Transverse colon (tissue), 4 donors: Measurements from ENCODE around the gene MAFF. TPM values are rescaled to one million over a fixed set of nuclear protein-coding genes. Genes with fewer than 3 reads are reported as not detected.

ENCODE experiments used
- DNase-seq: peaks from one replicate; pipeline ENCODE4 v3.0.0-alpha.2; 2019
- H3K27ac ChIP-seq, 4 donors: fragments of 200-600 bp; sonication (generic); 2 replicates each; pipeline ENCODE4 v1.5.1; 2016 to 2018; ENCODE audit warnings: inconsistent platforms in 4 of 4
- H3K27me3 ChIP-seq: fragments of 200-600 bp; sonication (generic); 2 replicates; pipeline ENCODE4 v1.5.1; 2017; ENCODE audit warnings: inconsistent platforms
- H3K36me3 ChIP-seq, 4 donors: fragments of 200-600 bp; sonication (generic); 2 replicates each; pipeline ENCODE4 v1.5.1; 2017 to 2019; ENCODE audit warnings: inconsistent platforms in 4 of 4
- H3K4me1 ChIP-seq, 4 donors: fragments of 200-600 bp; sonication (generic); 2 replicates each; pipeline ENCODE4 v1.5.1; 2017 to 2020; ENCODE audit warnings: inconsistent platforms in 4 of 4
- H3K4me3 ChIP-seq, 4 donors: fragments of 200-600 bp; sonication (generic); 1 replicate in 1 of 4; 2 replicates in 3 of 4; pipeline versions ENCODE4 v1.5.1 to v1.6.1; 2017 to 2019; ENCODE audit warnings: inconsistent platforms in 4 of 4
- H3K9me3 ChIP-seq, 2 donors: fragments of 200-600 bp; sonication (generic); 2 replicates each; pipeline ENCODE4 v1.5.1; 2017 to 2019; ENCODE audit warnings: inconsistent platforms in 2 of 2
- CTCF ChIP-seq, 5 experiments: fragments of 200-600 bp in 3 of 5; fragments of 450-650 bp in 2 of 5; sonication (generic) in 3 of 5; IDR thresholded peaks; 1 replicate in 2 of 5; 2 replicates in 3 of 5; pipeline ENCODE4 v1.5.1; 2016 to 2017; ENCODE audit warnings: antibody characterized with exemption in 5 of 5, inconsistent platforms in 3 of 5, mild to moderate bottlenecking in 2 of 5, moderate library complexity in 1 of 5
- EP300 ChIP-seq: sonication (generic); formaldehyde crosslinking; IDR thresholded peaks from one replicate; pipeline ENCODE4 v1.6.1; 2017; ENCODE audit warnings: antibody characterized with exemption, low read depth
- POLR2A ChIP-seq: fragments of 450-650 bp; IDR thresholded peaks from one replicate; pipeline ENCODE4 v1.6.1; 2016; ENCODE audit warnings: antibody characterized with exemption, mild to moderate bottlenecking, moderate library complexity
- POLR2AphosphoS5 ChIP-seq, 3 donors: sonication (generic); formaldehyde crosslinking; IDR thresholded peaks; one replicate each; pipeline ENCODE4 v1.6.1; 2016; ENCODE audit warnings: antibody characterized with exemption in 3 of 3
- WGBS, 2 donors: methylation state at CpG; one replicate each; pipeline ENCODE4 v1.1.5; 2018; ENCODE audit warnings: low coverage in 1 of 2; 5-methylcytosine and 5-hydroxymethylcytosine counted together
- in situ Hi-C, 4 donors: fragments of 200-750 bp; cut with MboI; loops; one replicate each; pipeline versions ENCODE4 v1.15.0 to v1.15.1; 2017; ENCODE audit warnings: low sequenced_read_pairs in 3 of 4, low pct_ligation_motif_present in 1 of 4, low pct_unique_long_range_greater_than_20kb in 1 of 4
- intact Hi-C: fragments of 100-400 bp; cut with DNase I; formaldehyde crosslinking; loops from one replicate; pipeline ENCODE4 v1.15.1; 2023; ENCODE audit warnings: low total_unique reads
- total RNA-seq, 4 donors: library from RNA; depleted of rRNA; stranded (reverse); fragments of >200 nt; gene quantifications; one replicate each; pipeline ENCODE4 v1.1.0, GENCODE V29; 2016

The MAFF gene
- total RNA-seq, 4 donors from 2014 or later = 3.8 to 30.3 (median 22.0) TPM

DNA sequence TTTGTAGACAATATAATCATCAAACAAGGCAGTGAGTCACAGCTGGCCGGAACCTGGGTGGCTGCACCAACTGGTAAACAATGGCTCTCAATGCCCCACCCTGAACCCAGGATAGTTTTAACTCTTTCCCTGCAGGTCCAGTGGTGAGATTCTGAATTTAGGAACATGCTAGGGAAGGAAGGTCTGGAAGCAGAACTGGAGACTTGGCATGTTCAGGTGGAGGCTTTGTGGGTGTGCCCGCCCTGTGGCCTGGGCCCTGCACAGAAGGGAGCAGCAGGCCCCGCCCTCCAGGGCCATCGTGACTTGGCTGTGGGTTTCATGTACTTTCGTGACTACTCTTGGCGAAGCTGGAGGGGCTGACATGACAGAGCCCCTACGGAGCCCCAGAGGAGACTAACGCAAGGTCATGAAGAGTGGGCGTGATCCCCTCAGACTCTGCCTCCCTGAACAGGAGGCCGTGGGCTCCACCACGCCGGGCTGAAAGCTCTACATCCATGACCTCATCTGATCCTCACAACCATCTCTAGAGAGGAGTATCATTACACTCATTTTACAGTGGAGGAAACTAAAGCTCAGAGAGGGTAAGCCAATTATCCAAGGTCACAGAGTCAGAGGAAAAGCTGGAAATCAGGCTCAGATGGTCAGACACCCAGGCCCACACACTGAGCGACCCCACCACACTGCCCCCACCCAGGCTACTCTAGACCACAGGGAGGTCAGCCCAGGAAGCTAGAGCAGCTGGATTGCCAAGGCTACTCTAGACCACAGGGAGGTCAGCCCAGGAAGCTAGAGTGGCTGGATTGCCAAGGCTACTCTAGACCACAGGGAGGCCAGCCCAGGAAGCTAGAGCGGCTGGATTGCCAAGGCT is 27.3 kb downstream of the MAFF start:
- H3K9me3 ChIP-seq = no peaks in the 10 kb centered on the region
- peaks cover 14 to 28% (median 25%) of the 10 kb centered on the region in 4 donors for H3K4me1 ChIP-seq
- TF ChIP-seq POLR2AphosphoS5 (IDR thresholded peaks at IDR 0.05) = peak in 2 of 3 donors; percentile 45 to 52
- TF ChIP-seq CTCF (IDR thresholded peaks at IDR 0.05) = no peak
- no peak for TF ChIP-seq EP300
- TF ChIP-seq POLR2A = no peak
- H3K4me3 ChIP-seq = no peak overlapping the region
- DNase-seq = peak; percentile 79
- WGBS, 2 donors = 0 to 50% methylated on average over 1 to 14 of the region's 14 CpGs
- H3K27ac ChIP-seq = peak overlapping the region; percentile 83 to 91 (median 87)
- in situ Hi-C loops = loop anchor here in 1 of 4 donors (25.0 kb wide), 1 partner anchor 117 kb away; the partner anchor contains the start of gene BAIAP2L2
- H3K27me3 ChIP-seq = no peaks in the 10 kb centered on the region
- peaks cover 0 to 13% (median 4%) of the 10 kb centered on the region in 4 donors for H3K36me3 ChIP-seq
- intact Hi-C loops = no loop called here

- TF ChIP-seq EP300 (no peak), POLR2AphosphoS5 (IDR thresholded peaks at IDR 0.05) (peak in 1 of 3 donors; percentile 52), CTCF (IDR thresholded peaks at IDR 0.05) (peak; percentile 34 to 83 (median 50))
- intact Hi-C loops (loop anchor here (10.0 kb wide), 1 partner anchor 115 kb away; the partner anchor contains the start of gene BAIAP2L2), in situ Hi-C loops (loop anchor here in 1 of 4 donors (25.0 kb wide), 1 partner anchor 118 kb away; the partner anchor contains the start of gene BAIAP2L2)
- DNase-seq = peak; percentile 80
- H3K9me3 ChIP-seq = no peaks in the 10 kb centered on the region
- 54% methylated on average over 13 of the region's 15 CpGs; no CpG with 5 or more reads in 1 of the 2 donors for WGBS, 2 donors
- peak overlapping the region; percentile 37 to 77 (median 70) for H3K27ac ChIP-seq
- H3K4me1 ChIP-seq = peaks cover 14 to 28% (median 25%) of the 10 kb centered on the region in 4 donors
- H3K36me3 ChIP-seq = peaks cover 0 to 4% (median under 1%) of the 10 kb centered on the region in 4 donors
- no peaks in the 10 kb centered on the region for H3K27me3 ChIP-seq
- no peak overlapping the region for H3K4me3 ChIP-seq
These were observed 28.5 kb downstream of the MAFF start for GRCh38 chr22:38230108-38230825.

DNA sequence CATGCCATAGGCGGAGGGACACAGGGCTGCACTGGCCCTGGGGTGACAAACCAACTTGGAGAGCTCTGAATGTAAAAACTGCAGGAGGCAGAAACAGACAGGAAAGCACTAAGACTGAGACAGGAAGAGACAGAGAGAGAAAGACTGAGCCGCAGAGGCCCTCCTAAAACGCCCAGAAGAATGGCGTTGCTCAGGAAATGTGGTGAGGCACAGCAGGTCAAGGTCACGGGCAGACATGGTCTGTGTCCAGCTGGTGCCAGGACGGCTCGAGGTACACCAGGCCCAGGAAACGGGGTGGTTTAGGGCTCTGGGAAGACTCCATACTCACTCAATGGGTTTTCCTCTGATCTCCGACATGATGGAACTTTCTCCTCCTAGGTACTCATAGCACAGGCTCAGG is 29.1 kb downstream of the MAFF start:
- no peaks in the 10 kb centered on the region for H3K36me3 ChIP-seq
- WGBS, 2 donors = 67 to 75% methylated on average over 6 to 9 of the region's 9 CpGs

More for the DNA sequence above, 29.1 kb downstream of the MAFF start:
- H3K27me3 ChIP-seq = no peaks in the 10 kb centered on the region
- in situ Hi-C loops = loop anchor here in 1 of 4 donors (25.0 kb wide), 1 partner anchor 119 kb away; the partner anchor contains the start of gene BAIAP2L2
- H3K27ac ChIP-seq = peak overlapping the region in 3 of 4 donors; percentile 69 to 77 (median 71)
- no peak overlapping the region for H3K4me3 ChIP-seq
- DNase-seq = no peak
- intact Hi-C loops = loop anchor here (10.0 kb wide), 1 partner anchor 116 kb away; the partner anchor contains the start of gene BAIAP2L2
- TF ChIP-seq EP300 (no peak), POLR2AphosphoS5 (IDR thresholded peaks at IDR 0.05) (no peak), CTCF (IDR thresholded peaks at IDR 0.05) (no peak), POLR2A (no peak)
- H3K4me1 ChIP-seq = peaks cover 14 to 28% (median 25%) of the 10 kb centered on the region in 4 donors
- no peaks in the 10 kb centered on the region for H3K9me3 ChIP-seq
